Activated CD4-positive, alpha-beta T cell treated with anti-CD3 and anti-CD28 coated beads, Interleukin-2, Interleukin-6, amounts not matched to agents 100 ng/mL and 50 ng/mL, durations not matched to agents 16 hours and 8 hours (primary cell): ENCODE results near the gene BTRC.

ENCODE experiments used
- DNase-seq: peaks from one replicate; pipeline ENCODE4 v3.0.0-alpha.2; 2020

The BTRC gene

GRCh38 chr10:101487399-101487798, 133.4 kb downstream of the BTRC start:
- no peak for DNase-seq

DNA sequence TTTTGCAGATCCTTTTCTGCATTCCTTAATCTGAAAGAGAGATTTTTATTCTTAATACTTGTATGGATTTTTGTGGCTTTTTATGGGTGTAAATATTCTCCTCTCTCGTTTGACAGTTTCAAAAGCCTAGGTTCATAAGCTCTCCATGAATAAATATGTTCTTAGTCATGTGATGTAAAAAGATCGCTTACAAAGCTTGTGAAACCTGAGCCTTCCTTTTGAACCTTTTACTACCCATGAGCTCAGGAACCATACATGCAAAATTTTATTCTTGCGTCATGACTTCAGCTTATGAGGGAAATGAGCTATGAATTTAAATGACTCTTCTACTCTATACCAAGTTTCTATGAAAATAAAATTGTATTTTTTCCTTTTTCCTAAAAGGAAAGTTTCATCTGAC, 135.4 kb downstream of the BTRC start:
- no peak for DNase-seq

- no peak for DNase-seq
Observed at GRCh38 chr10:101490026-101490425, 136.1 kb downstream of the BTRC start.

DNA sequence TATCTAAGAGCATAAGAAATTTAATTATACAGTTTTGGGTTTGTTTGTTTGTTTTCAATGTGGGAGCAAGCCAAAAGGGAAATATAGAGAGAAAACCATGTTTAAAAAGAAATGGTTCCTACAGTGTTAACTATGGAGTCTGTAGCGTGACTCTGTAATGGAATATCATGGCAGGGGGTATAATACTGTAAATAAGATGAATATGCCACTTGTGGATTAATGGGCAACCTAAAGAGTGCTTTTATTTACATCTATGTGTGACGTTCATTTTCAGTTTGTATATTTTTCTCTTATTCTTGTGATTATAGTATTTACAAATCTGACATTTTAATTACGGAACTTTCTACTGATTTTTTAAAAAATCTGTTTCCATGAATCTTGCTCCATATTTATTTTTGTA, 138.2 kb downstream of the BTRC start:
- no peak for DNase-seq

DNA sequence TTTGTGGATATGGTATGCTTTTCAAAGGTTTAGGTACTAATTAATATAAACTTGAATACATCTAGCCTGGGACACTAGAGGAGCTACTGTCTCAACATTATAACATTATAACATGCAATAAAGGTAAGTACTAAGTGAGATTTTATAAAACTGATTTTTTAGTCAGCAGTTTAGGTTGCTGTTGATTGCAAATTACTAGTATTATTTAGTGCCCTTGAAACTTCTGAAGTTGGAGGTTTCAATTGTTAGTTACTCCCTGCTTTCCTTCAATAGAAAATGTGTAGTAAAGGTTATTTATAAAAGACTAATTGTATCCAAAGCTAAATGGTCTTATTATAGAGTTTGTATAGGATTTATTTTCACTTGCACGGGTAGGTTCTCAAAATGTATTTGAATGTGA, 138.8 kb downstream of the BTRC start:
- no peak for DNase-seq

GRCh38 chr10:101493249-101493648, 139.3 kb downstream of the BTRC start:
- DNase-seq, result no peak

DNA sequence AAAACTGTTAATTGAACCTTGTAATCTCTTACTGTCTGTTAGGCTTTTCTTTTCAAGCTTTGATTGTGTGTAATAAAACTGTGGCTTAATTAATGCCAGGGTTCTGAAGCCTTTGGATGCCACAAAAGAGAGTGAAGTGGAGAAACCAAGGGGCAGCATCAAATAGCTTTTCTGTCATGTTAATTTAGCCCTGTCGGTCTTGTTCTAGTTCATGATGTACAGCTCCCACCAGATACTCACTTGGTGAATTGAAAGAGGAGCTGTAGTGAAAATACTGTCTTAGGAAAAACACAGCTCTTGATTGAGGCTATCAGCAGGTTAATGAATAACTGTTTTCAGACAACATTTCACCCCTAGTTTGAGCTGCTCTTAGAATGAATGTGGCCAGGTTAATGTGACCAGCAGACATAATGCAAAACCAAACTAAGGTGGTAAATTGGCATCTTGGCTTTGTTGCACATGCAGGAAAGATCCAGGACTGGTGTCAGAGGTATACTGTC, 139.9 kb downstream of the BTRC start:
- no peak for DNase-seq

- DNase-seq, result no peak
Observed at GRCh38 chr10:101494650-101495049, 140.7 kb downstream of the BTRC start.

DNA sequence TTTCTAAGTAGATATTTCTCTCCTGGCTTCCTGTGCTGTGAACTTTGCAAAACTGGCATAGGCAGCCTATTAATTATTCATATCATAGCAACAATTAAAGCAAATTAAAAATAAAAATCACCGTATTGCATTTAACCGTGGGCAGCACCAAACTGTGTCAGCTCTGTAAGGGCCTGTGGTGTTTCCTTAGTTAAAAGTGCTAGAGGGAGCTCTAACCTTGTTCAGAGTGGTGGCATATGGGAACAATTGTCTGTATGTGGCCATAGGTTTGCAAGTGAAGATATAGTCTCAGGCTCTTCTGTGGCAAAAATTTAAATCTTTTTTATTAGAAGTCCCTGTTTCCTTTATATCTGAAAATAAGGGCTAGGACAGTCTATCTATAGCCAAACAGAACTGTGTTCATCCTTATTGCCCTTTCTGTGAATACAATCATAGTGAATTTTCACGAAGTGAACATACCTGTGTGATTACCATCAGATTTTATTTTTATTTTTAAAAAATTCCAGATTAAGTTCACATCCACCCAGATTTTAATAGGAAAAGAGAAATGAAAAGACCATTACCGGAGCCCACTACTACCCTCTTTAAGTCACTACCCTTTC, 141.5 kb downstream of the BTRC start:
- DNase-seq, result peak; percentile 1

- no peak for DNase-seq
Observed at GRCh38 chr10:101504438-101504837, 150.5 kb downstream of the BTRC start.

DNA sequence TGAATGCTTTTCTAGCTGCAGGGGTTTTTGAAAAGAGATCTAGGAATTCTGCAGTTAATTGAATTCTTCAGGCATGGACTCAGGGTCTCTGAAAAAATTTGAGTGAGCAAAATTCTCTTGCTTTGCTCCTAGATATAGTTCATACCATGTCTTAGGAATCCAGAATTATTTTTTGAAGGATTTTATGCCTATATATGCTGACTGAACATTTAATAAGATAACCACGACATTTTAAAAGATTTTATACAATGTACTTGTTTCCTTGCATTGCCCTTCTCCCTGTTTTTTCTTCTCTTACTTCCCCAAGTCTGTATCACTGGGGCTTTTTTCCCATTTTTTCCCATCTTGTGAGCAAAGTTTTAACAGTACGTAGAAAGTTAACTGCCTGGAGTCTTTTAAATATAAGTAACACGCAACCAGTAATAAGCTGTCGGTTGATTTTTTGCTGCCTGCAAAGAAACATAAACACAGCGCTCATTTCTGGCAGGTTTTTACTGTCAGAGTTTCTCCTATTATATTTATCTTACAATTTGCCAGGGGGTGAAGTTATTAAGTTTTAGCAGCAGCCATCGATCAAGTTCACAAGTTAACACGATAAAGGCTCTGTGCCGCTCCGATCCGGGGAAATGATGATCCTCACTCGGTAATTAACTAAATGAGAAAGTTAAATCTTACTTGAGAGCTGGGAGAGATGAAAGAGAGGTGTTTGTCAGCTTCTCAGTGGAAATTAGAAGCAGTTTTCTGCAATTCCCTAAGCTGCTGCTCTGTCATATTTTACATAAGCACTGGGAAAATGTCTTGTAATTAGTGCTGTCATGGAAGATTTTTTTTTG, 153.1 kb downstream of the BTRC start:
- no peak for DNase-seq

GRCh38 chr10:101507828-101508227, 153.9 kb downstream of the BTRC start:
- DNase-seq, result no peak

DNA sequence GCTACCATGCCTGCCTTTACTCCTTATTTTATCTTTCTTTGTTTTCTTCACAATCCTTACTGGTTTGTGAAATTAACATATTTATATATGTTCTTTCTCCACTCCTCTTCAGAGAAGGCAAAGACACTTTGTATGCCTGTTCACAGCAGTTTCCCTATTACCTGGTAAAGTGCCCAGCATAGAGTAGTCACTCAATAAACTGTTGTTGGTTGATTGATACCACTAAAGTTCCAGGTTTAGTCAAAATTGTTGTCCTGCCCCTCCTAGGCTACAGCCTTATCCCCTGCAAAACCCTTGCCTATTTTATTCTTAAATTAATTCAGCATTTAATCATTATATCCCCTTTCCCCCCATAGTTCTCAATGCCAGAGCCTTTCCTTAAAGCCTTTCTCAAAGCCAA, 158.0 kb downstream of the BTRC start:
- DNase-seq, result no peak

DNA sequence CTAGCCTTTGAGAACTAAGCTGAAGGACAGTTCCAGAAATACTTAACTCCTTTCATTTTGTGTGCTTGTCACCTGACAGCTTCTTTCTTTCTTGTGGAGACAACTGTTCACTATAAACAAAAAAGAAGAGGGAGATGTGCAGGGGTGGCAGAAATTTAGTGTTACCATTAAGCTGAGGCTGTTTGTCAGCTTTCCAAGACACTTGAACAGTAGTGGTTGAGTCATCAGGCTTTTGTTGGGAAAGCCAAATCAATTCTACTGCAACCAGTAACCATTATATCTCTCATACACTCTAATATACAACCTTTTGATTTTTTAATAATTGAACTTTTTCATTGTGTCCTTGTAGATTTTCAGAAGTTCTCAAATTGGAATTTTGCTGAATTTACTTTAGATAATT, 158.8 kb downstream of the BTRC start:
- DNase-seq, result no peak

DNA sequence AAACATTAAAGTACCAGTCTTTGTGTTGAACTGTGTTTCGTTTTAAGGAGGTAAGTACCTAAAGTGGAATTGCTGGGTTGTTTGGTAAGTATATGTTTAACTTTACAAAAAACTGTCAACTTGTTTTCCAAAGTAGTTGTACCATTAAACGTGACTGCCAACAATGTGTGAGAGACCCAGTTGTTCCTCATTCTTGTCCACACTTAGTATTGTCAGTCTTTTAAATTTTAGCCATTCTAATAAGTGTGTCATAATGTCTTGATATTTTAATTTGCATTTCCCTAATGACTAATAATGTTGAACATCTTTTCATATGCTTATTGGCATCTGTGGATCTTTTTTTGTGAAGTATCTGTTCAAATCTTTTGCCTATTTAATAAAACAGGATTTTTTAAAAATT, 159.8 kb downstream of the BTRC start:
- DNase-seq, result no peak

- no peak for DNase-seq
Observed at GRCh38 chr10:101525848-101526247, 171.9 kb downstream of the BTRC start.

GRCh38 chr10:101529207-101529606, 175.2 kb downstream of the BTRC start:
- no peak for DNase-seq

GRCh38 chr10:101529725-101530553, 176.0 kb downstream of the BTRC start:
- no peak for DNase-seq

GRCh38 chr10:101535949-101536348, 182.0 kb downstream of the BTRC start:
- DNase-seq, result no peak

GRCh38 chr10:101536800-101537199, 182.8 kb downstream of the BTRC start:
- DNase-seq, result peak; percentile 49

GRCh38 chr10:101538446-101538845, 184.5 kb downstream of the BTRC start:
- DNase-seq, result no peak

DNA sequence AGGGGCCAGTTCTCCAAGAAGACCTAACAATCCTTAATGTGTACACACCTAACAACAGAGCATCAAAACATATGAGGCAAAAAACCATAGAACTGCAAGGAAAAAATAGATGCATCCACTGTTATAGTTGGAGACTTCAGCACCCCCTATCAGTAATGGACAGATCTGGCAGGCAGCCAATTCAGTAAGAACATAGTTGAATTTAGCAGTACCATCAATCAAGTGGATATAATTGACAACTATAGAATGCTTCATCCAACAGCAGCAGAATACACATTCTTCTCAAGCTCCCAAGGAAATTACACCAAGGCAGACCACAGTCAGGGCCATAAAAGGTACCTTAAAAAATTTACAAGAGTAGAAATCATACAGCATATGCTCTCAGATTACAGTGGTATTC, 191.9 kb downstream of the BTRC start:
- no peak for DNase-seq

DNA sequence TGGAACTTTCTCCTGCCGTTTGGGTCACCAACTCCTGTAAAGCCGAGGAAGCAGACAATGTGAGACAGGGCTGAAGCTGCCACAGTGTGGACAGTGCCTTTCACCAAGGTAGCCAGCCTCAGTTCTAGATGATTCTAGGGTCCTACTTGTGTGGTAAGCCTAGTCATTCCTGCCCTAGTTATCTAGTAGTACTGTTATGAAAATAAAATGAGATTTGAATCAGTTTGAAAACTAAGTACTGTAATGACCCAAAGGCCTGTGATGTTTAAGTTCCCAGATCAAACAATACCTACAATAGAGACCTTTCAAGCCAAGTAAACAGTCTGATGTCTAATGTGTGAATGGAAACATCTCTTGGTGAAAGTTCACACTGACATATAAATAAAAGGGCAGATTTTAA, 197.0 kb downstream of the BTRC start:
- DNase-seq, result peak; percentile 32

DNA sequence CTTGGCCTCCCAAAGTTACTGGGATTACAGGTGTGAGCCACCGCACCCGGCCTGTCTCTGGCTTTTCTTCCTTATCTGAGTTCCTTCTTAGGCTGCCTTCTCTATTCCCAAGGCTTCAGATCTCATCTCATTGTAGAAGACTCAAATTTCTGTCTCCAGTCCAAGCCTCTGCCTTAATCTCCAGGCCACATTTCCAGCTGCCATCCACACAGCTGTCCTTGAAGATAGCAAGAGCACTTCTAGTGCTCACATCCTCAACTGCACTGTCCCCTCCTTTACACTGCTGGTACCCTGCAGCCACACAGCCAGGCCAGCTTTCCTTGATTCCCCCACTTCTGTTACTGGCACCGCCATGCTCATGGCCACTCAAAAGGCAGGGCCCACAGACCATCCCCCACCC, 198.5 kb downstream of the BTRC start:
- DNase-seq, result no peak
